ENCODE measurements around the gene DIAPH3. TPM values are rescaled to one million over a fixed set of nuclear protein-coding genes. Genes with fewer than 3 reads are reported as not detected.

DIAPH3 gene
- total RNA-seq, 3 donors from 2014 or later: 2.1 to 4.0 (median 3.7) TPM

GRCh38 chr13:60001889-60002288 lies 161.8 kb downstream of the DIAPH3 start:
- Mint-ChIP-seq H3K9me3 (no peaks in the 10 kb centered on the region), H3K4me3 (no peak overlapping the region), H3K27me3 (ENCODE audit: low read depth) (no peaks in the 10 kb centered on the region), H3K36me3 (ENCODE audit: insufficient read depth) (no peaks in the 10 kb centered on the region), H3K4me1 (ENCODE audit: low read depth) (no peaks in the 10 kb centered on the region)
- DNase-seq: no peak
- no peak for ATAC-seq

GRCh38 chr13:60000976-60001375 lies 162.8 kb downstream of the DIAPH3 start:
- Mint-ChIP-seq H3K9me3 (no peaks in the 10 kb centered on the region), H3K27me3 (ENCODE audit: low read depth) (no peaks in the 10 kb centered on the region), H3K4me3 (no peak overlapping the region)

GRCh38 chr13:60000081-60000480 lies 163.6 kb downstream of the DIAPH3 start:
- Mint-ChIP-seq H3K36me3 (ENCODE audit: insufficient read depth) (no peaks in the 10 kb centered on the region), H3K27me3 (ENCODE audit: low read depth) (no peaks in the 10 kb centered on the region), H3K4me3 (no peak overlapping the region), H3K9me3 (no peaks in the 10 kb centered on the region), H3K4me1 (ENCODE audit: low read depth) (no peaks in the 10 kb centered on the region)
- DNase-seq (no peak), ATAC-seq (no peak)

More at GRCh38 chr13:60000976-60001375, 162.8 kb downstream of the DIAPH3 start:
- Mint-ChIP-seq H3K36me3 (ENCODE audit: insufficient read depth) (no peaks in the 10 kb centered on the region), H3K4me1 (ENCODE audit: low read depth) (no peaks in the 10 kb centered on the region)
- DNase-seq (no peak), ATAC-seq (no peak)

GRCh38 chr13:59997976-59998375 lies 165.8 kb downstream of the DIAPH3 start:
- Mint-ChIP-seq H3K9me3 (no peaks in the 10 kb centered on the region), H3K4me1 (ENCODE audit: low read depth) (no peaks in the 10 kb centered on the region), H3K27me3 (ENCODE audit: low read depth) (no peaks in the 10 kb centered on the region), H3K36me3 (ENCODE audit: insufficient read depth) (no peaks in the 10 kb centered on the region), H3K4me3 (no peak overlapping the region)
- DNase-seq: no peak
- no peak for ATAC-seq

GRCh38 chr13:59996461-59996980 lies 167.2 kb downstream of the DIAPH3 start:
- Mint-ChIP-seq H3K36me3 (ENCODE audit: insufficient read depth) (no peaks in the 10 kb centered on the region), H3K4me3 (no peak overlapping the region), H3K9me3 (no peaks in the 10 kb centered on the region), H3K27me3 (ENCODE audit: low read depth) (no peaks in the 10 kb centered on the region), H3K4me1 (ENCODE audit: low read depth) (no peaks in the 10 kb centered on the region)
- ATAC-seq (no peak), DNase-seq (no peak)

GRCh38 chr13:59991395-59991794 lies 172.3 kb downstream of the DIAPH3 start:
- no peaks in the 10 kb centered on the region for H3K4me1 Mint-ChIP-seq (ENCODE audit: low read depth)
- H3K4me3 Mint-ChIP-seq: no peak overlapping the region
- H3K9me3 Mint-ChIP-seq: no peaks in the 10 kb centered on the region
- ATAC-seq (no peak), DNase-seq (no peak)
- H3K36me3 Mint-ChIP-seq (ENCODE audit: insufficient read depth): no peaks in the 10 kb centered on the region
- H3K27me3 Mint-ChIP-seq (ENCODE audit: low read depth): no peaks in the 10 kb centered on the region

- no peak for ATAC-seq
- H3K36me3 Mint-ChIP-seq (ENCODE audit: insufficient read depth): no peaks in the 10 kb centered on the region
- no peak overlapping the region for H3K4me3 Mint-ChIP-seq
- no peaks in the 10 kb centered on the region for H3K9me3 Mint-ChIP-seq
- H3K27me3 Mint-ChIP-seq (ENCODE audit: low read depth): no peaks in the 10 kb centered on the region
- peaks cover 4% of the 10 kb centered on the region for H3K4me1 Mint-ChIP-seq (ENCODE audit: low read depth)
- no peak for DNase-seq
These were observed 180.9 kb downstream of the DIAPH3 start for GRCh38 chr13:59982631-59983382.

- no peaks in the 10 kb centered on the region for H3K9me3 Mint-ChIP-seq
- H3K27me3 Mint-ChIP-seq (ENCODE audit: low read depth): no peaks in the 10 kb centered on the region
- H3K36me3 Mint-ChIP-seq (ENCODE audit: insufficient read depth): no peaks in the 10 kb centered on the region
- peaks cover 4% of the 10 kb centered on the region for H3K4me1 Mint-ChIP-seq (ENCODE audit: low read depth)
- no peak overlapping the region for H3K4me3 Mint-ChIP-seq
- DNase-seq (no peak), ATAC-seq (no peak)
These were observed 184.1 kb downstream of the DIAPH3 start for GRCh38 chr13:59979589-59979988.

- peaks cover 4% of the 10 kb centered on the region for H3K4me1 Mint-ChIP-seq (ENCODE audit: low read depth)
- no peak for DNase-seq
- no peaks in the 10 kb centered on the region for H3K27me3 Mint-ChIP-seq (ENCODE audit: low read depth)
- ATAC-seq: no peak
- no peak overlapping the region for H3K4me3 Mint-ChIP-seq
- no peaks in the 10 kb centered on the region for H3K9me3 Mint-ChIP-seq
- H3K36me3 Mint-ChIP-seq (ENCODE audit: insufficient read depth): no peaks in the 10 kb centered on the region
These were observed 184.9 kb downstream of the DIAPH3 start for GRCh38 chr13:59978862-59979261.

- Mint-ChIP-seq H3K36me3 (ENCODE audit: insufficient read depth) (no peaks in the 10 kb centered on the region), H3K9me3 (no peaks in the 10 kb centered on the region), H3K4me3 (no peak overlapping the region), H3K27me3 (ENCODE audit: low read depth) (no peaks in the 10 kb centered on the region), H3K4me1 (ENCODE audit: low read depth) (peaks cover 4% of the 10 kb centered on the region)
- DNase-seq (no peak), ATAC-seq (no peak)
These were observed 186.9 kb downstream of the DIAPH3 start for GRCh38 chr13:59976856-59977255.

- ATAC-seq (no peak), DNase-seq (no peak)
- H3K4me1 Mint-ChIP-seq (ENCODE audit: low read depth): peaks cover 4% of the 10 kb centered on the region
- no peaks in the 10 kb centered on the region for H3K27me3 Mint-ChIP-seq (ENCODE audit: low read depth)
- H3K4me3 Mint-ChIP-seq: no peak overlapping the region
- no peaks in the 10 kb centered on the region for H3K9me3 Mint-ChIP-seq
- H3K36me3 Mint-ChIP-seq (ENCODE audit: insufficient read depth): no peaks in the 10 kb centered on the region
These were observed 187.8 kb downstream of the DIAPH3 start for GRCh38 chr13:59975807-59976435.

- H3K9me3 Mint-ChIP-seq: no peaks in the 10 kb centered on the region
- ATAC-seq: no peak
- H3K36me3 Mint-ChIP-seq (ENCODE audit: insufficient read depth): no peaks in the 10 kb centered on the region
- no peak overlapping the region for H3K4me3 Mint-ChIP-seq
- no peaks in the 10 kb centered on the region for H3K4me1 Mint-ChIP-seq (ENCODE audit: low read depth)
- no peak for DNase-seq
- H3K27me3 Mint-ChIP-seq (ENCODE audit: low read depth): no peaks in the 10 kb centered on the region
These were observed 192.9 kb downstream of the DIAPH3 start for GRCh38 chr13:59970847-59971246.

- DNase-seq: no peak
- ATAC-seq: no peak
- no peaks in the 10 kb centered on the region for H3K36me3 Mint-ChIP-seq (ENCODE audit: insufficient read depth)
- H3K9me3 Mint-ChIP-seq: no peaks in the 10 kb centered on the region
- no peaks in the 10 kb centered on the region for H3K27me3 Mint-ChIP-seq (ENCODE audit: low read depth)
- no peaks in the 10 kb centered on the region for H3K4me1 Mint-ChIP-seq (ENCODE audit: low read depth)
- H3K4me3 Mint-ChIP-seq: no peak overlapping the region
These were observed 199.9 kb downstream of the DIAPH3 start for GRCh38 chr13:59963827-59964226.

GRCh38 chr13:59963383-59963782 lies 200.3 kb downstream of the DIAPH3 start:
- Mint-ChIP-seq H3K9me3 (no peaks in the 10 kb centered on the region), H3K4me3 (no peak overlapping the region), H3K27me3 (ENCODE audit: low read depth) (no peaks in the 10 kb centered on the region), H3K4me1 (ENCODE audit: low read depth) (no peaks in the 10 kb centered on the region), H3K36me3 (ENCODE audit: insufficient read depth) (no peaks in the 10 kb centered on the region)
- ATAC-seq: no peak
- no peak for DNase-seq

GRCh38 chr13:59962343-59962742 lies 201.4 kb downstream of the DIAPH3 start:
- no peak for ATAC-seq
- no peaks in the 10 kb centered on the region for H3K4me1 Mint-ChIP-seq (ENCODE audit: low read depth)
- H3K36me3 Mint-ChIP-seq (ENCODE audit: insufficient read depth): no peaks in the 10 kb centered on the region
- H3K4me3 Mint-ChIP-seq: no peak overlapping the region
- DNase-seq: no peak
- H3K27me3 Mint-ChIP-seq (ENCODE audit: low read depth): no peaks in the 10 kb centered on the region
- H3K9me3 Mint-ChIP-seq: no peaks in the 10 kb centered on the region
